Upper lobe of left lung (tissue), 6 donors: ENCODE measurements around the gene DCAF16. TPM values are rescaled to one million over a fixed set of nuclear protein-coding genes. Genes with fewer than 3 reads are reported as not detected.

Experiments
- ATAC-seq, 2 donors: fragments of 200-7000 bp; cut with Tn5 transposase; one replicate each; pipeline ENCODE4 v1.9.1; 2022; ENCODE audit warnings: mild to moderate bottlenecking in 2 of 2, moderate library complexity in 2 of 2; ENCODE audit not compliant: low FRiP score in 2 of 2
- DNase-seq, 2 donors: peaks; one replicate each; pipeline ENCODE4 v3.0.0-alpha.2; 2019 to 2020
- H3K27ac ChIP-seq, 4 donors: fragments of 200-600 bp; sonication (generic); one replicate each; pipeline ENCODE4 v1.5.1; 2016 to 2019
- H3K27me3 ChIP-seq, 4 donors: fragments of 200-600 bp; sonication (generic); one replicate each; pipeline ENCODE4 v1.5.1; 2017 to 2019
- H3K36me3 ChIP-seq, 4 donors: fragments of 200-600 bp; sonication (generic); one replicate each; pipeline ENCODE4 v1.5.1; 2016 to 2019
- H3K4me1 ChIP-seq, 4 donors: fragments of 200-600 bp; sonication (generic); one replicate each; pipeline ENCODE4 v1.5.1; 2018 to 2019
- H3K4me3 ChIP-seq, 4 donors: fragments of 200-600 bp; sonication (generic); one replicate each; pipeline ENCODE4 v1.5.1; 2017 to 2019; ENCODE audit warnings: mild to moderate bottlenecking in 2 of 4, moderate library complexity in 1 of 4
- H3K9me3 ChIP-seq, 4 donors: fragments of 200-600 bp; sonication (generic); one replicate each; pipeline ENCODE4 v1.5.1; 2018 to 2019
- EP300 ChIP-seq, 4 donors: sonication (generic); formaldehyde crosslinking; IDR thresholded peaks; one replicate each; pipeline ENCODE4 v1.5.1; 2017; ENCODE audit warnings: antibody characterized with exemption in 4 of 4, control low read depth in 2 of 4
- POLR2A ChIP-seq, 4 donors: fragments of 450-650 bp; IDR thresholded peaks; one replicate each; pipeline ENCODE4 v1.5.1; 2016 to 2017; ENCODE audit warnings: antibody characterized with exemption in 4 of 4, mild to moderate bottlenecking in 2 of 4
- POLR2AphosphoS5 ChIP-seq, 2 donors: sonication (generic); formaldehyde crosslinking; IDR thresholded peaks; one replicate each; pipeline ENCODE4 v1.5.1; 2017; ENCODE audit warnings: antibody characterized with exemption in 2 of 2
- WGBS, 2 donors: methylation state at CpG; one replicate each; pipeline ENCODE4 v1.1.5; 2017 to 2018; 5-methylcytosine and 5-hydroxymethylcytosine counted together
- total RNA-seq, 6 donors: library from RNA; depleted of rRNA in 4 of 6; stranded (reverse); fragments of >200 nt in 4 of 6; gene quantifications; one replicate each; pipeline versions ENCODE4 v1.1.0 to v1.2.1, GENCODE V29; 2016 to 2021
- TF ChIP-seq, protein P1 (sequence below), 6 experiments: fragments of 450-650 bp in 4 of 6; fragments of 200-600 bp in 2 of 6; sonication (generic) in 2 of 6; IDR thresholded peaks; one replicate each; pipeline ENCODE4 v1.5.1; 2016 to 2019; ENCODE audit warnings: antibody characterized with exemption in 6 of 6
- donor health status: DM: no; HTN: no; CAD: no; lungs with moderate emphysema.
- donor health status: DM: no; HTN: yes; CAD: no; lungs with severe emphysema.

Gene DCAF16
- total RNA-seq, 6 donors from 2014 or later: 16.1 to 35.9 (median 21.8) TPM

DNA sequence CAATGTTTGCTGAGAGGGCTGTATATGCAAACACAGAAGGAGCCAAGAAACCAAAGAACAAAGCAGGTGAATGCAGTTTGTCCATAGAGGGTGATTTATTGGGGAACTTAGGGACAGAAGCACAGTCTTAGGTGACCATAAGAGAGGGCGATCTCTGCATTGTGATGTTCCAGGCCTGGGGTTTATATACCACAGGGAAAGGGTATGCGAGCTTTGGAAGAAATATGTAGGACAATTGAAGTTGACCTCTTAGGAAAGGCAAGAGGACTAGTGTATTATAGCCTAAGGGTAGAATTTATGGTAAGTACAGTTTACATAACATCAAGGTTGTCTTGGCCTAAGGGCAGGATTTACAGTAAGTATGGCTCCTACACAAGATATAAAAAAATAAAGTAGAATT, 56.9 kb downstream of the DCAF16 start:
- Histone ChIP-seq H3K9me3 (no peaks in the 10 kb centered on the region), H3K27me3 (no peaks in the 10 kb centered on the region), H3K4me1 (no peaks in the 10 kb centered on the region), H3K4me3 (no peak overlapping the region), H3K27ac (no peak overlapping the region), H3K36me3 (no peaks in the 10 kb centered on the region)
- DNase-seq: no peak
- TF ChIP-seq EP300 (IDR thresholded peaks at IDR 0.05) (no peak), POLR2A (IDR thresholded peaks at IDR 0.05) (no peak), POLR2AphosphoS5 (IDR thresholded peaks at IDR 0.05) (no peak)
- TF ChIP-seq, protein P1, sequence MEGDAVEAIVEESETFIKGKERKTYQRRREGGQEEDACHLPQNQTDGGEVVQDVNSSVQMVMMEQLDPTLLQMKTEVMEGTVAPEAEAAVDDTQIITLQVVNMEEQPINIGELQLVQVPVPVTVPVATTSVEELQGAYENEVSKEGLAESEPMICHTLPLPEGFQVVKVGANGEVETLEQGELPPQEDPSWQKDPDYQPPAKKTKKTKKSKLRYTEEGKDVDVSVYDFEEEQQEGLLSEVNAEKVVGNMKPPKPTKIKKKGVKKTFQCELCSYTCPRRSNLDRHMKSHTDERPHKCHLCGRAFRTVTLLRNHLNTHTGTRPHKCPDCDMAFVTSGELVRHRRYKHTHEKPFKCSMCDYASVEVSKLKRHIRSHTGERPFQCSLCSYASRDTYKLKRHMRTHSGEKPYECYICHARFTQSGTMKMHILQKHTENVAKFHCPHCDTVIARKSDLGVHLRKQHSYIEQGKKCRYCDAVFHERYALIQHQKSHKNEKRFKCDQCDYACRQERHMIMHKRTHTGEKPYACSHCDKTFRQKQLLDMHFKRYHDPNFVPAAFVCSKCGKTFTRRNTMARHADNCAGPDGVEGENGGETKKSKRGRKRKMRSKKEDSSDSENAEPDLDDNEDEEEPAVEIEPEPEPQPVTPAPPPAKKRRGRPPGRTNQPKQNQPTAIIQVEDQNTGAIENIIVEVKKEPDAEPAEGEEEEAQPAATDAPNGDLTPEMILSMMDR (IDR thresholded peaks at IDR 0.05): no peak
- 82 to 93% methylated on average over 2 of the region's 2 CpGs for WGBS, 2 donors
- no peak for ATAC-seq

Other genes with a start within 250 kb of the DCAF16 start
- 100 to 1,000 TPM in 1 of 6 donors, 10 to 100 TPM in 5; 70.0 to 116 (median 94.3) TPM for gene LAP3, start 233.6 kb downstream of the DCAF16 start, total RNA-seq
- 10 to 100 TPM; 14.7 to 56.2 (median 19.0) TPM for gene MED28, start 196.1 kb downstream of the DCAF16 start, total RNA-seq
- 1 to 10 TPM in 1 of 6 donors, under 1 TPM in 5; 0.13 to 1.0 (median 0.34) TPM for gene FAM184B, start 29.1 kb downstream of the DCAF16 start, total RNA-seq
- gene NCAPG, start 222 bp upstream of the DCAF16 start, total RNA-seq: 1 to 10 TPM in 5 of 6 donors, not detected in 1; 1.4 to 2.4 (median 2.1) TPM
- 10 to 100 TPM; 12.5 to 33.5 (median 19.6) TPM for gene LCORL, start 211.0 kb upstream of the DCAF16 start, total RNA-seq